GM21528 (cell line): ENCODE measurements around the gene GNG13.
"Not testable (repeated sequence)": the region's sequence is repeated elsewhere in the genome, so short reads cannot be mapped to it uniquely, and the experiment has no call there.

Experiments
- ATAC-seq: cut with Tn5 transposase; IDR thresholded peaks from one replicate; pipeline ENCODE4 v1.9.1; 2021; ENCODE audit warnings: mild to moderate bottlenecking, moderate library complexity; ENCODE audit not compliant: unreplicated experiment, low FRiP score

The GNG13 gene

GRCh38 chr16:764848-765487 is 35.6 kb downstream of the GNG13 start:
- ATAC-seq = no peak

GRCh38 chr16:764184-764750 is 36.3 kb downstream of the GNG13 start:
- no peak for ATAC-seq

DNA sequence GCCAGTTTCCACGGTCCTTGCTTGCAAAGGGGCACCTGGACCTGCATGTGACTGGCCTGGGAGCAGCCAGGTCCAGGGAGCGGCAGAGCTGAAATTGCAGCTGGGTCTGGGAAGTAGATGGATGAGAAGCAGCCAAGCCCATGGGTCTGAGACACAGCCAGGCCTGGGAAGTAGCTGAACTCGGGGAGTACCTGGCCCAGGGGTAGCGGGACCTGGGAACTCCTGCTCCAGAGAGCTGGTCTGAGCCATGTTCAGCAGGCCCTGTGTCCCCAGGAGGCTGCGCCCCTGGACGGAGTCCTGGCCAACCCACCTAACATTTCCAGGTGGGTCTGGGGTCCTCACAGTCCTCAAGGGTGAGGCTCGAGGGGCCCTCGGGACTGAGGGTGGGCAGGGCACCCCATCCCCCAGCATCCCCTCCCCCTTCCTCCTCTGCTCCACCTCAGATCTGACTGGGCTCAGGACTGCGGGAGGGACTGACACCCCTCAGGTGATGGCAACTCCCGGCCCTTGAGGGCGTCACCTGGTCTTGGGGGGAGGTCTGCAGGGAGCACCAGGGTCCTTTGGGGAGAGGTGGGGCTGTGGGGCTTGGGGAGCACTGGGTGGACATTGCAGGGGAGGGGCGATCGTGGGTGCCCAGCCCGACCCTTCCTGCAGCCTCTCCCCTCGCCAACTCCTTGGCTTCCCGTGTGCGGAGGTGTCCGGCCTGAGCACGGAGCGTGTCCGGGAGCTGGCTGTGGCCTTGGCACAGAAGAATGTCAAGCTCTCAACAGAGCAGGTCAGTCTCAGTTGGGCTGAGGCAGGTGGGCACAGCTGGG is 37.0 kb downstream of the GNG13 start:
- ATAC-seq = no peak

DNA sequence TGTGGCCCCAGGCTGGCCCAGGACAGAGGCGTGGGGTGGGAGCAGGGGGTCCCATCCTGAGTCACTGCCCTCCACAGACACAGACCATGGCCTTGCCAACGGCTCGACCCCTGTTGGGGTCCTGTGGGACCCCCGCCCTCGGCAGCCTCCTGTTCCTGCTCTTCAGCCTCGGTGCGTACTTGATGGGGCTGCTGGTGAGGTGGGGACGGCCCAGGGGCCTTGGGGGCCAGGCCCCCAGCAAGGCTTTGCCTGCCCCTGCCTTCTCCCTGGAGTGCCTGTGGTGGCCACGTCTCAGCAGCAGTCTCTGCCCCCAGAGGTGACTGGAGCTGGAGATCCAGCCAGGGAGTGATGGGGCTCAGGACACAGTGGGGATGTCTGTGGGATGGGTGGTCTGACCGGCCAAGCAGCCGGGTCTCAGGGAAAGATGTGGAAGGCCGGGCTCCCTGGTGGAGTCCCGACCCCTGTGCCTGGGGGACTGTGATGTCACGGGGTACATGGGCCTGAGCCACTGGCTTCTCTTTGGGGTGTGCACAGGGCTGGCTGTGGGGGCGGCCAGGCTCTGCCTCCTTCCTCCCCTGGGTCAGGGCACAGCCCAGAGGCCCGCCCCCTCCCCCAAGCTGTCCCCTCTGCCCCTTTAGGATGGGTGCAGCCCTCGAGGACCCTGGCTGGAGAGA is 37.8 kb downstream of the GNG13 start:
- no peak for ATAC-seq

DNA sequence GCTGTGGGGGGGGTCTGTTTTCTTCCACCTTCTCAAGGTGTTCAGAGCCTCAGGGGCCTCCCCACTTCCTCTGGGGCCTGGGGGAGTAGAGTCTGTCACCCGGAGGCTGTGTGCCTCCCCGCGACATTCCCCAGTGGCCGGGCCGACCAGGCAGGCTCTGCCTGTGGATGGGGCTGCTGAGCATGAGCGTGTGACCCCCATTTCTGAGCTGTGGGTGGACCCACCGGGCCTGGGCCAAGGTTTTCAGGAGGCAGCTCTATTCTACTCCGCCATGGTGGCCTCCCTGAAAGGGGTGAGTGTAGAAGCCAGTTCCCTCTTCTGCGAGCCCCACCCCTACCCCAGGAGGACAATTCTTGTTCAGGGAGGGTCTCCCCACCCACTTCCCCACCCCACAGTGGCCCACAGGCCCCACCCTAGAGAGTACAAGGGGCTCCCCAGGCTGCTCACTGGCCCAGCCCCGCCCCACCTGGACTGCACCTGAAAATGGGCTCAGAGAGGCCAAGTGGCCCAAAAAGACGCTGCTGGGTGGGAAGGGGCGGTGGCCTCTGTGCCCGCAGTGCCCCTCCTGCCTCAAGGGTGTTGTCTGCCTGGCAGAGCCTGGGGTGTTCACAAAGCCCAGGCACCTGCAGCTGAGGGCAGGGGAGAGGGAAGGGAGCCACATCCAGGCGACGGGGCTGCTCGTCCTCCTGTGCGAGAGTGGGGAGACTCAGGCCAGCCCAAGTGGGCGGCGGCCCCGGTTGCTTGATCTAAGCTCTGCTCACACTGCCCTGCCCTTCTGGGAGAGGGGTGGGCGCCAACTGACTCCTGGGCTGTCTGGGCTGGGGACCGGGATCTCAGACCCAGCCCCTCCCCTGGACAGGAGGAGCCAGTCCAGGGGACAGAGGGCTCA is 38.7 kb downstream of the GNG13 start:
- no peak for ATAC-seq

- ATAC-seq = no peak
Observed at GRCh38 chr16:760545-761343, 39.8 kb downstream of the GNG13 start, which contains the start of gene MSLN. Gene MSLN, plus strand, starts transcription at chr16:760734. Its CDS starts 1,947 bp downstream, at chr16:762681.

GRCh38 chr16:760065-760464 is 40.5 kb downstream of the GNG13 start:
- no peak for ATAC-seq

DNA sequence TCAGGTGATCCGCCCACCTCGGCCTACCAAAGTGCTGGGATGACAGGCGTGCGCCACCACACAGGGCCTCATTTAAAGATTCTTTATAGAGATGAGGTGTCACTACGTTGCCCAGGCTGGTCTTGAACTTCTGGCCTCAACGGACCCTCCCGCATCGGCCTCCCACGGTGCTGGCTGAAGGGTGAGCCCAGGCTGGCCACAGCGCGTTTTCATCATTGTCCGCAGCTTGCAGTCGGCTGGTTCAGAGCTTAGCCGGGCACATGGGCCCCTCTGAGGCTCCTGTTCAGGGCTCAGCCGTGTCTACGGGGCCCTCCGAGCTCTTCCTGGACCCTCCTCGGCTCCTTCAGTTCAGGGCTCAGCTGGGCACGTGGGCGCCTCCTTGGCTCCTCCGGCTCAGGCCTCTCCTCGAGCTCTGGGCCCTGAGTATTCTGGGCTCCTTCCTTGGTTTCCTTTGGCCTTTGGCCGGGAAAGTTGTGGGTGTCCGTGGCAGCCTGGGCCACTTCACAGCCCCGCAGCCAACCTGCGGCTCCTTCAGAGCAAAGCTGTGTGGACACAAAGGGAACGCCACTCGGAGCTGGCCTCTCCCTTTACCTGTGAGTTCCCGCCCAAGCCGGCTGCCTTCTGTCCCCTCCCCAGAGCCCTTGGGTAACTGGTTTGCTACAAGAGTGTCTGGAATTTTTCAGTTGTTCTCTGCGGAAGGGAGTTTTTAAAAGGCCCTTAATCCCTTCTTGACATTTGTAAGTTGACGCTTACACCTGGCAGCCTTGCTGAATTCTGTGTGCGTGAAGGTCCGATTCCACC is 41.2 kb downstream of the GNG13 start:
- ATAC-seq = no peak

- no peak for ATAC-seq
Observed at GRCh38 chr16:756428-756827, 44.1 kb downstream of the GNG13 start.

DNA sequence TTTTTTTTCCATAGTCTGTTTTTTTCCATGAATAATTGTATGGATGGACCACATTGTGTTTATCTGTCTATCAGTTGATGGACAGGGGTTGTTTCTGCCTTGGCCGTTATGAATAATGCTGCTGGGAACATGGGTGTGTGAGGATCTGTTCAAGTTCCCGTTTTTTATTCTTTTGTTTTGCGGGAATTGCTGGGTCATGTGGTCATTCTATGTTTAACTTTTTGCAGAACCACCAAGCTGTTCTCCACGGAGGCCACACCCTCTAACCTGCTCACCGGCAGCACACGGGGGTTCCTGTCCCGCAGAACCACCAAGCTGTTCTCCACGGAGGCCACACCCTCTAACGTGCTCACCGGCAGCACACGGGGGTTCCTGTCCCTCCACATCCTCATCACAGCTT is 45.9 kb downstream of the GNG13 start:
- ATAC-seq = no peak

DNA sequence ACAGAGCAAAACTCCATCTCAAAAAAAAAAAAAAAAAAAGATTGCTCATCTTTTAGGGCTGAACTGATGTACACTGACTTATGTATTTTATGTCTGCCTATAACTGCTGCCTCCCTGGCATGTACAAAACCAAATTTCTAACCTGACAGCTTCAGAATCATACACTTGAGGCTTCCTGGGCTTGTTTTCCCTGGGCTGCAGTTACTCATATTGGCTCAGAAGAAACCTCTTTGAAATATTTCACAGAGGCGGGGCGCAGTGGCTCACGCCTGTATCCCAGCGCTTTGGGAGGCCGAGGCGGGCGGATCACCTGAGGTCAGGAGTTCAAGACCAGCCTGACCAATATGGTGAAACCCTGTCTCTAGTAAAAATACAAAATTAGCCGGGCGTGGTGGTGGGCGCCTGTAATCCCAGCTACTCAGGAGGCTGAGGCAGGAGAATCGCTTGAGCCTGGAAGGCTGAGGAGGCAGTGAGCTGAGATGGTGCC is 46.4 kb downstream of the GNG13 start:
- ATAC-seq = not testable (repeated sequence)

DNA sequence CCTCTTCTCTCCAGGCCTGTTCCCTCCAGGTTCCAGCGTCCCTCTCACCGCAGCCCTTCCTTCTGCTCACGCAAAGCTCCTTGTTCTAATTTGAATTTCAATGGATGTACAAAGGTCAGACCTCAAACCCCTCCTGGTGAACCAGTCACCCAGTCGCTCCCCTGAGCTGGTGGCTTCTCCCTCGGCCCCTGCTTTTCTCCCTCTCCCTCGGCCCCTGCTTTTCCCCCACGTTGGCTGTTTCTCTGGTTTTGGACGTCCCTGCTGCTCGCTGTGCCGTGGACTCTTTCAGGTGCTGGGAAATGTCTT is 48.6 kb downstream of the GNG13 start:
- no peak for ATAC-seq

- no peak for ATAC-seq
Observed at GRCh38 chr16:751152-752006, 49.2 kb downstream of the GNG13 start.

DNA sequence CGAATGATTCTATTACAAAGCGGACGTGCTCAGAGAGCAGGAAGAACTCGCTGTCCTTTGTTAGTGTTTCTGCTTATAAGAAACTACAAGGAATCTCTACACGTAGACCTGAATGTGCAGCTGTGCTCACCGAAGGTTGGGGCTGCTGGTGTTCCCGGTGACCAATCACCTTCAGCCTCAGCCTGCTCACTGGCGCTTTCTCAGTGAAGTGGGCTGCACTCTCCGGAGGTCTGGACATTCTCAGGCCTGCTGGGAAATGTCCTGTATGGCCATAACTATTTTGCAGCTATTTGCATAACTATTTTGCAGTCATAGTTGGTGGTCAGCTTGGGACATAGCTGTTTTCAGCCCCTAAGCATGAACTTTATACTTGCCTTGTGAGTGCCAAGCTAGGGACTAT is 50.0 kb downstream of the GNG13 start:
- ATAC-seq = no peak

DNA sequence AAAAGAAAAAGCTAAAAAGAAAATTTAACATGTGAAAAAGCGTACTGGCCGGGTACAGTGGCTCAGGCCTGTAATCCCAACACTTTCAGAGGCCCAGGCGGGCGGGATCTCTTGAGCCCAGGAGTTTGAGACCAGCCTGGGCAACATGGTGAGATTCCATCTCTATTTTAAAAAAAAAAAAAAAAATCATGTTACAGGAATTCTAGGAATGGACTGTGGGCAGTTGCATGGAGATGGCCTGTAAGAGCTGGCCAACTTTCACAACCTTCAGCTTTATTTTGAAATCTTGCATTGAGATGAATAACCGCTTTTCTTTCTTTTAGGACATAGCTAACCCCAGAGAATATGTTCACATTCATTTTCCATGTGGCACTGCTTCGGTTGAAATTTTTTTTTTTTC is 51.5 kb downstream of the GNG13 start:
- no peak for ATAC-seq
